ENCODE measurements around the gene ZXDC.

ZXDC gene

GRCh38 chr3:126511291-126511690 lies 35.6 kb upstream of the ZXDC start:
- no peak for DNase-seq

DNA sequence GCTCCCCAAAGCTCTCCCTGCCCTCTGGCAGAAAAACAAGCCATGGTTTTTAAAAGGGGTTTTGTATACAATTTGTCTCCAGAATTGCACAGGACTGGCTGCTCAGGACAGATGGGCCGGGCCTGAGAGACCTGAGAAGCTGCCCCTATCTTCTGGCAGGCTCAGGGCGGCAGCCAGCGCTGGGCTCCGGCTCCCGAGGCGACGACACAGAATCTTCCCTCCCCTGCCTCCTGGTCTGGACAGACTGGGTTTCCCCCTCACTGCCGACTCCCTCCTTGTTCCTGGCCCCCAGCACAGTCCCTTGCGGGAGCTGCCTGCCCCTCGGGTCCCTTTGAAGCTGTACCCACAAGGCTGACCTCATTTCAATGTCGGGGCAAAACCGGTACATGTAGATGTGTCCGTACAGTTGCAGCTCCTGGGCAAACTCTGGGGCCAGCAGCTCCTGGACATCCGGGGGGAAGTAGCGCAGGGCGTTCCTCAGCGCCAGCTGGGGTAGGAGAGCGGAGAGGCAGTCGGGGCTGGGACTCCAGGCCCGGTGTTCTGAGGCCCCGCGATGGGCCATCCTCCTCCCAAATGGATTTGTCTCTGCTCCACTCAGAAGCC lies 34.7 kb upstream of the ZXDC start:
- no peak for DNase-seq

DNA sequence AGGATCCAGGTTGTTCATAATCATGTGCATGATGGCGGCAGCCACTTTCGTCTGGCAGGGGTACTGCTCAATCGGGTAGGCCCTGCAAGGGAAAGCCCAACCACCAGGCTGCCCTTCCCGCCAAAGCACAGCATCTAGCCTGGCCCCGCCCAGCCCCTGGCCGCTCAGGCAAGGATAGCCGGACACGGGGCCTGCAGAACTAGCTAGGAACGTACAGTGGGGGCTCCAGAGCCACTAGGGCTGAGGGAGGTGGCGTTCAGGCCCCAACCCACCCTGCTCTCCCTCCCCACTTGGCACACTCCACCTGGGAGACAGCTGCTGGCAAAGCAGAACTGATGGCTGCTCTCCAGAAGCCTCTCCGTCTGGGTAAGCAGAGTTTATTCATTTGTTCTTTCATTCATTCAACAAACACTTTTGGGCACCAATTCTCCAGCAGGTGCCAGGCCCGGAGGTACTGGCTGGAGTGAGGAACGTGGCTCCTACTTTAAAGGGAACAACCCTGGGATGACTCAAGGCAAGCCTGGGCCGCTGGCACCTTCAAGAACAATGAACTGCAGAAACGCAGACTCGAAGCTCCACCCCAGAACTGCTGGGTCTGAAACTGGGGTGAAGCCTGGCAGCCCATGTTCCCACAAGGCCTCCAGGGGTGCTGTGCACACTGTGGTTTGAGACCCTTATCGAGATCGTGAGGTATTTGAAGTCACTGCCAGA lies 34.1 kb upstream of the ZXDC start:
- no peak for DNase-seq

DNA sequence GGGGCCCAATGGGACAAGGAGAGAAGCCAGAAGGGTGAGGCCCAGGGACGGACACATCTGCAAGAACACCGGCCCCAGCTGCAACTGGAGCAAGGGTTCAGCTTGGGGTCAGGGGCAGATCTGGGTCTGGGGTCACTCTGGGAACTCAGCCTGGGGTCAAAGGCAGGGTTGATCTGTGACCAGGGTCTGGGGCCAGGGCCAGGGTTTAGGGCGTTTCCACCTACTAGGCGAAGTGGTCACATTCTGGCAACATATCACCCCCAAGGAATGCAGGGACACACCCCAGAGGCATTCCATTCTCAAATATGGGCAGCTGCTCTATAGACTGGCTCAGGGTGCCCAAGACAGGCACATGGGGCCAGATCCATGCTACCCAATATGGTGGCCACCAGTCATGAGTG lies 32.9 kb upstream of the ZXDC start:
- peak; percentile 6 for DNase-seq

DNA sequence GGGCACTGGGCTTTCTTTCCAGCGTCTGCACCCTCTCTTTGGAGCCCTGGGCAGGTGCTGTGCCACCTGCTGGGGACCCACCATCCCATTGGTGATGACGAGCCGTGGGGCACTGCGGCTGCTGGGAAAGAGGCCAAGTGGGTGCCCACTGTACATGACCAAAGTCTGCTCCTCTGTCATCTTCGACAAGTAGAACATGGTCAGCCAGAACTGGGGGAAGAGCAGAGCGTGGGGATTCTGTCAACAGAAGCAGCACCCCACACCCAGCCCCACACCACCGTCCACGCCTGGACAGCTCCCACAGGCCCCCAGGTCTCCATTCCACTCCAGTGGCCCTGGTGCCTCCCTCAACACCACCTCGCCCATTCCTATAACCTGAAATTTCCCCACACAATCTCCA lies 32.2 kb upstream of the ZXDC start:
- DNase-seq = no peak

- DNase-seq = no peak
Measured at GRCh38 chr3:126503701-126504100, 28.0 kb upstream of the ZXDC start.

DNA sequence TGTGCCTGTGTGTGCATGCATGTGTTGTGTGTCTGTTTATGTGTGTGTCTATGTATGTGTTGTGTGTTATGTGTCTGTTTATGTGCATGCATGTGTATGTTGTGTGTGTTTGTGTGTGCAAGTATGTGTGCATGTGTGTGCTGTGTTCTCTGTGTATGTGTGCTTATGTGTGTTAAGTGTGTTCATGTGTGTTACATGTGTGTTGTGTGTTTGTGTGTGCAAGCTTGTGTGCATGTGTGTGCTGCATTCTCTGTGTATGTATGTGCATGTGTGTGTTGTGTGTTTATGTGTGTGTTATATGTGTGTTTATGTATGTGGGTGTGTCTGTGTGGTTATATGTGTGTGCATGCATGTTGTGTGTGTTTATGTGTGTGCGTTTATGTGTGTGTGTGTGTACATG lies 27.0 kb upstream of the ZXDC start:
- no peak for DNase-seq

- DNase-seq = no peak
Measured at GRCh38 chr3:126501736-126502135, 26.0 kb upstream of the ZXDC start.

- no peak for DNase-seq
Measured at GRCh38 chr3:126501054-126501453, 25.4 kb upstream of the ZXDC start.

DNA sequence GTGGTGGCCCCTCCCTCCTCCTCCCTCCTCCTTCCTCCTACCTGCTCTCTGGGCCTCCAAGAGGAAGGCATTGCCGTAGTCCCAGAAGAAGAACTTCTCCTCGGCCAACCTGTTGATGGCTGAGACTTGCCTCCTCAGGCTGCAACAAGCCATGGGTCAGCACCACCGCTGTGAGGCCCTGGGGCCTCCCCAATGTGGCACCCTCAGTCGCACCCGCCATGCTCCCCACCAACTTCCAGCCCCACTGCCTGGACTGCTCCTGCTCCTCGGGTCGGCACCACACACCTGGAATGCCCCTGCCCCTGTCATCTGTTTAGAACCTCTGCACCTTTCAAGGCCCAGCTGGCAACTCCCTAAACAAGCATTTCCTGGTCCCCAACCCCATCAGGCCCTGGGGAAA lies 24.3 kb upstream of the ZXDC start:
- DNase-seq = no peak

DNA sequence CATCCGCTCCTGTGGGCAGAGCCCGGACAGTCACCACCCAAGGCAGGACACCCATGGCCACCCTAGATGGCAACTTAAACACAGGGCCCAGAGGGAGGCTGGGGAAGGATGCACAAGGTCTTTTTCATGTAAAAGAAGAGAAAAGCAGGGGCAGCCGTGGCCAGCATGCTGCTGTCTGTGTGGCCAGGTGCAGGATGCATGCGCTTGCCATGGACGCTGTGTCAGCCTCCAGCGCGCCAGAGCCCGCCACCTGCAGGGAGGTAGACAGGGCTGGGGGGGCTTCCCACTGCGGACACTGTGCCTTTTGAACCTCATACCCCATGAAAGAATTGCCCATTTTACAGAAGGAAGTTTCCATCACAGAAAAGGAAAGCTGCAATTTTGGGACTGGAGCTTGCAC lies 23.7 kb upstream of the ZXDC start:
- no peak for DNase-seq

- no peak for DNase-seq
Measured at GRCh38 chr3:126498929-126499328, 23.2 kb upstream of the ZXDC start.

DNA sequence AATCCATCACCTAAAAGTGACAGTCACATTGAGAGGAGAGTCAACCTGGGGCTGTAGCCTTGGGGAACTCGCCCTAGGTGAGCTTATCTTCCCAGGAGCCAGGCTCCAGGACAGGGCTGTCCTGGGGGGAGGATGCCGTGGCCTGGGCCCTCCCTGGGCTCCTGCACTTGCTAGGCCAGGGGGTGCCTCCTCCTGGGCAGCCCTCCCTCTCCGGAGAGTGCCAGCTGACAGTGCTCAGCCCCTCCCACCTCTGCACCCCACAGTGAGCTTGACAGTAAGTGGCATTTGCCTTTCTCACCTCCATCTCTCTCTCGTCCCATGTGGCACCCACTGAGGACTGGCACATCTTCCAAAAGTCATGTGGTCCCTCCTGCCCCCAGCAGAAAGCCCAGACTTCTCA lies 22.8 kb upstream of the ZXDC start:
- DNase-seq = no peak

DNA sequence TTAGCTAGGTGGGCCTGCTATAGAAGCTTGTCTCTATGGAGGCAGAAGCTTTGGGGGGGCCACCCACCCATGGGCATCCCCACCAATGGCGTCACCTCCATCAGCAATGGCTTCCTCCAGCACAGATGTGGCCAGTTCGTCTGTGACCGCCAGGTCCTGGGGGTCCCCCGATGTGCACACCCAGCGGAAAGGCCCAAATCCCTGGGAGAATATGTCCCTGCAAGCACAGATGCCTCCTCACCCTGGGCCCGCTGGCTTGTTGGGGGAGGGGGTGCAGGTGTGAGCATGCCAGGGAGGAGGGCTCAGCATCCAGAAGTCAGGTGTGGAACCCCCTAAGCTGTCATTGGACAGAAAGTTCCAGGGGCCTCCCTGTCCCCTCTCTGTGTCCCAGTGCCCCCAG lies 22.3 kb upstream of the ZXDC start:
- DNase-seq = no peak

GRCh38 chr3:126496894-126497850 lies 21.5 kb upstream of the ZXDC start:
- DNase-seq = no peak

- no peak for DNase-seq
Measured at GRCh38 chr3:126495786-126496185, 20.1 kb upstream of the ZXDC start.

GRCh38 chr3:126494970-126495230 lies 19.2 kb upstream of the ZXDC start:
- DNase-seq = no peak

DNA sequence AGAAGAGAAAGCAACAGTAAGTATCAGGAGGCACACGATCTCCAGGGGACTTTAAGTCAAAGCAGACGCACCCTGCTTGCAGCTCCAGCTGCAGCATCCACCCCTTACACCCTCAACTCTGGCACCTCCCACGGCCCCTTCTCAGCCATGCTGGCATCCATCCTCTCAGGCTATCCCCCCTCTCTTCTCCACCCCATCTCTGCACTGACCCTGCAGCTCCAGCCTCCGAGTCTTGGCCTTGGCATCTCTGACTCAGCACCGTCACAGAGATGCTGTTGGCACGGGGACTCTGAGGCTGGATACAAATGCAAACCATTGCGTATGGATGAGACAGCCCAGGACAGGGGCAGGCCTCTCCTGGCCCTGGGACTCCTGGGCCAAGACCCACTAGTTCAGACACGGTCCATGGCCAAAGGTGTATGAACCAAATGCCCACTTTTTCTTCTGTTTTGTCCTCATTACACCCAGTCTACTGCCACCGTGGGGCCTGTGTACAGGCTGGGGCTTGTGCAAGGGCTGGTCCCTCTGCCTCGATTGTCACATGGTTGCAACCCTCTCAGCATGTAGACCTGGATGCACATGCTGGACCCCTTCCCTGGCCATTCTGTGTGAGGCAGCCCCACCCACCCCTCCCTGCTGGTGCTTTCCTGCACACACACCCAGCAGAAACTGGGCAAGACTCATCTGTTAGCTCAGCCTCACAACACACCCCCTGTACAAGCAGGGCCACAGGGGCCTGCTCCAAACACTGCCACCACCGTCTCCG lies 18.7 kb upstream of the ZXDC start:
- DNase-seq = no peak

- DNase-seq = no peak
Measured at GRCh38 chr3:126493739-126494138, 18.0 kb upstream of the ZXDC start.

GRCh38 chr3:126493051-126493450 lies 17.4 kb upstream of the ZXDC start:
- no peak for DNase-seq

GRCh38 chr3:126491221-126492013 lies 15.7 kb upstream of the ZXDC start:
- no peak for DNase-seq

DNA sequence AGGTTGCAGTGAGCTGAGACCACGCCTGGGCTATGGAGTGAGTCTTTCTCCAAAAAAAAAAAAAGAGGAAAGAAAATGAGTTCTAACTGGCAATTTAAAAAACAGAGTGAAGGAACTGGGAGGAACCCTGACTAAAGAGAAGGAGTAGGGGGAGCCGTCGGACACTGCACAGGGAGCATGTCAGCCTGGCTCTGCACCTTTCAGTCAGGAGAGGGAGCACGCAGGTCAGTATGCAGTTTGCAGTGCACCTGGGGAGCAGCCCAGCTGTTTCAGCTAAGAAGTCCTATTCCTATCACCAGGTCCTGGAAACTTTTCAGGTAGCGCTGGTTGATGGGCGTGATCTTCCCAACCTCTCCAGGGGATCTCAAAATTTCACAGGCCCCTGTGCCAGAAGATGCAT lies 14.9 kb upstream of the ZXDC start:
- no peak for DNase-seq

All from fibroblast of upper back skin (primary cell).